Thyroid gland (tissue), 4 donors: Measurements from ENCODE around the gene C2CD2. TPM values are rescaled to one million over a fixed set of nuclear protein-coding genes. Genes with fewer than 3 reads are reported as not detected.
"Not testable (repeated sequence)": the region's sequence is repeated elsewhere in the genome, so short reads cannot be mapped to it uniquely, and the experiment has no call there.

Experiments used
- DNase-seq, 2 donors: peaks; one replicate each; pipeline ENCODE4 v3.0.0-alpha.2; 2019
- H3K27ac ChIP-seq, 3 donors: fragments of 200-600 bp; sonication (generic); 1 replicate in 2 of 3; 2 replicates in 1 of 3; pipeline ENCODE4 v1.5.1; 2016 to 2019; ENCODE audit warnings: mild to moderate bottlenecking in 1 of 3, moderate library complexity in 1 of 3
- H3K27me3 ChIP-seq: fragments of 200-600 bp; sonication (generic); one replicate; pipeline ENCODE4 v1.5.1; 2019
- H3K36me3 ChIP-seq, 2 donors: fragments of 200-600 bp; sonication (generic); one replicate each; pipeline ENCODE4 v1.5.1; 2016 to 2019
- H3K4me1 ChIP-seq, 2 donors: fragments of 200-600 bp; sonication (generic); one replicate each; pipeline ENCODE4 v1.5.1; 2017 to 2019
- H3K4me3 ChIP-seq, 3 donors: fragments of 200-600 bp; sonication (generic); replicated peaks in 1 of 3; 1 replicate in 2 of 3; 2 replicates in 1 of 3; pipeline ENCODE4 v1.5.1; 2016; ENCODE audit warnings: mild to moderate bottlenecking in 1 of 3
- H3K9me3 ChIP-seq: fragments of 200-600 bp; sonication (generic); one replicate; pipeline ENCODE4 v1.5.1; 2017
- POLR2A ChIP-seq, 2 donors: fragments of 450-650 bp; IDR thresholded peaks; one replicate each; pipeline ENCODE4 v1.6.1; 2017; ENCODE audit warnings: antibody characterized with exemption in 2 of 2, mild to moderate bottlenecking in 2 of 2, moderate library complexity in 1 of 2
- WGBS, 2 donors: methylation state at CpG; one replicate each; pipeline ENCODE4 v1.1.5; 2017; 5-methylcytosine and 5-hydroxymethylcytosine counted together
- intact Hi-C: fragments of 100-400 bp; cut with DNase I; formaldehyde crosslinking; loops from one replicate; pipeline ENCODE4 v1.15.1; 2023
- total RNA-seq, 4 donors: library from RNA; depleted of rRNA; stranded (reverse); fragments of >200 nt; gene quantifications; one replicate each; pipeline ENCODE4 v1.2.3, GENCODE V29; 2016
- TF ChIP-seq, protein P1 (sequence below), 6 experiments: fragments of 200-600 bp in 3 of 6; fragments of 450-650 bp in 3 of 6; sonication (generic) in 3 of 6; IDR thresholded peaks; one replicate each; pipeline ENCODE4 v1.5.1; 2016 to 2019; ENCODE audit warnings: antibody characterized with exemption in 6 of 6, mild to moderate bottlenecking in 2 of 6, inconsistent platforms in 1 of 6, moderate library complexity in 1 of 6

C2CD2 gene
- total RNA-seq, 4 donors from 2014 or later = 12.7 to 22.7 (median 20.0) TPM

DNA sequence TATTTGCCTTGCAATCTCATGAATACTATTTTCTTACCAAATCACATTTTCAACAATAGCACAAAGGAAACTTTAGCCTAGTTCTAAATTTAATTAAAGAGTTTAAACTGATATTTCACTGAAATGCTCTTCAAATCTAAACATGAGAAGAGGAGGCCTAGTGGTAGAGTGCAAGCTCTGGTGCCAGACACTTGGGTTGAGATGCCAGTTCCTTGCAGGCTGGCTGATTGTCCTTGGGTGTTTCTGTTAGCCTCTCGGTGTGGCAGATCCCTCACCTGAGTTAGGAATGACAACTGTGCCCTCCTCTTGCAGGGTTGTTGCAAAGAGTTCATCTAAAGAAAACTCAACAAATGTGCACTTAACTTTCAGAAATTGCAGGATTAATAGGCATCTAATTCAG is 43.8 kb upstream of the C2CD2 start:
- peak; percentile 53 to 79 for DNase-seq
- Histone ChIP-seq H3K36me3 (peaks cover 4 to 19% of the 10 kb centered on the region in 2 donors), H3K4me1 (peaks cover 13 to 14% of the 10 kb centered on the region in 2 donors), H3K27me3 (no peaks in the 10 kb centered on the region), H3K4me3 (no peak overlapping the region), H3K9me3 (no peaks in the 10 kb centered on the region), H3K27ac (peak overlapping the region; percentile 16 to 61 (median 27))
- TF ChIP-seq, protein P1, sequence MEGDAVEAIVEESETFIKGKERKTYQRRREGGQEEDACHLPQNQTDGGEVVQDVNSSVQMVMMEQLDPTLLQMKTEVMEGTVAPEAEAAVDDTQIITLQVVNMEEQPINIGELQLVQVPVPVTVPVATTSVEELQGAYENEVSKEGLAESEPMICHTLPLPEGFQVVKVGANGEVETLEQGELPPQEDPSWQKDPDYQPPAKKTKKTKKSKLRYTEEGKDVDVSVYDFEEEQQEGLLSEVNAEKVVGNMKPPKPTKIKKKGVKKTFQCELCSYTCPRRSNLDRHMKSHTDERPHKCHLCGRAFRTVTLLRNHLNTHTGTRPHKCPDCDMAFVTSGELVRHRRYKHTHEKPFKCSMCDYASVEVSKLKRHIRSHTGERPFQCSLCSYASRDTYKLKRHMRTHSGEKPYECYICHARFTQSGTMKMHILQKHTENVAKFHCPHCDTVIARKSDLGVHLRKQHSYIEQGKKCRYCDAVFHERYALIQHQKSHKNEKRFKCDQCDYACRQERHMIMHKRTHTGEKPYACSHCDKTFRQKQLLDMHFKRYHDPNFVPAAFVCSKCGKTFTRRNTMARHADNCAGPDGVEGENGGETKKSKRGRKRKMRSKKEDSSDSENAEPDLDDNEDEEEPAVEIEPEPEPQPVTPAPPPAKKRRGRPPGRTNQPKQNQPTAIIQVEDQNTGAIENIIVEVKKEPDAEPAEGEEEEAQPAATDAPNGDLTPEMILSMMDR (IDR thresholded peaks at IDR 0.05) = peak in 1 of 6 experiments; percentile 22
- no peak for TF ChIP-seq POLR2A (IDR thresholded peaks at IDR 0.05)
- 50 to 53% methylated on average over 1 of the region's 1 CpG for WGBS, 2 donors
- intact Hi-C loops = no loop called here

DNA sequence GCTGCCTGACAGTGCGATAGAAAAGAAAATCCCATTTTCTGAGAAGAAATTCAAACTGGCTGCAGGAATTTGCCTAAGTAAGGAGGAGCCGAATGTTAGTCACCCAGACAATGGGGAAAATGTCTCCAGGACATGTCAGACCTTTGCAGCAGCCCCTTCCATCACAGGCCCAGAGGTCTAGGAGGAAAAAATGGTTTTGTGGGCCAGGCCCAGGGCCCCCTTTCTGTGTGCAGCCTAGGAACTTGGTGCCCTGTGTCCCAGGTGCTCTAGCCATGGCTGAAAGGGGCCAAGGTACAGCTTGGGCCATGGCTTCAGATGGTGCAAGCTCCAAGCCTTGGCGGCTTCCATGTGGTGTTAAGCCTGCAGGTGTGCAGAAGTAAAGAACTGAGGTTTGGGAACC is 41.8 kb upstream of the C2CD2 start:
- no peak for DNase-seq
- peaks cover 21 to 31% of the 10 kb centered on the region in 2 donors for H3K36me3 ChIP-seq
- H3K4me3 ChIP-seq = no peak overlapping the region

DNA sequence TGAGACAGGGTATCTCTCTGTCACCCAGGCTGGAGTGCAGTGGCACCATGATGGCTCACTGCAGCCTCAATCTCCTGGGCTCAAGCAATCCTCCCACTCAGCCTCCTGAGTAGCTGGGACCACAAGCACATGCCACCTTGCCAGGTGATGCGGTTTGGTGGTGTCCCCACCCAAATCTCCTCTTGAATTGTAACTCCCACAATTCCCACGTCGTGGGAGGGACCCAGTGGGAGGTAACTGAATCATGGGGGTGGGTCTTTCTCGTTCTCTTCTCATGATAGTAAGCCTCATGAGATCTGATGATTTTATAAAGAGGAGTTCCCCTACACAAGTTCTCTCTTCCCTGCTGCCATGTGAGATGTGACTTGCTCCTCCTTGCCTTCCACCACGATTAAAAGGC is 40.8 kb upstream of the C2CD2 start:
- H3K4me1 ChIP-seq = peaks cover 13 to 14% of the 10 kb centered on the region in 2 donors
- 80 to 99% methylated on average over 5 of the region's 5 CpGs for WGBS, 2 donors
- H3K36me3 ChIP-seq = peaks cover 21 to 31% of the 10 kb centered on the region in 2 donors
- H3K27ac ChIP-seq, H3K4me3 ChIP-seq, H3K27me3 ChIP-seq, intact Hi-C loops, DNase-seq, H3K9me3 ChIP-seq: not testable (repeated sequence)

More for the DNA sequence above, 41.8 kb upstream of the C2CD2 start:
- Histone ChIP-seq H3K27ac (no peak overlapping the region), H3K9me3 (no peaks in the 10 kb centered on the region), H3K4me1 (peaks cover 13 to 14% of the 10 kb centered on the region in 2 donors), H3K27me3 (no peaks in the 10 kb centered on the region)
- intact Hi-C loops = no loop called here
- no peak for TF ChIP-seq POLR2A (IDR thresholded peaks at IDR 0.05)
- TF ChIP-seq, protein P1 (IDR thresholded peaks at IDR 0.05) = no peak
- 94 to 97% methylated on average over 3 of the region's 3 CpGs for WGBS, 2 donors

DNA sequence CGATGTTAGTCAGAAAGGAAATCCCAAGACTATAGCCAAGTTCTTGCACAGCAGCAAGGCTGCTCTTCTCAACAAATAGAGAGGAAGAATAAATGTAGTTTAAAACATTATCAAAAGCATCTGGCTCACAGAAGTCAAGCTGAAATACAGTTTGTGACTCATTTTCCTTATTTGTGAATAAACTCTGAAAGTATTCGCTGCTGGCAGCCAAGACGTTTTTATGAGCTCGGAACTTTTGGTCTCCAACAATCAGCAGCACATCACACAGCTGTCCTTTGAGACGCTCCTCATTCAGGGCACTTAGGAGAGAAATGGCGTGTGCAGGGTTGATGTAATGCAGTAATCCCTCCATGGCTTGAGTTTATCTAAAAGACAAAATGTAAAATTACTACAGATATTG is 39.9 kb upstream of the C2CD2 start:
- Histone ChIP-seq H3K27ac (no peak overlapping the region), H3K27me3 (no peaks in the 10 kb centered on the region), H3K36me3 (peaks cover 21 to 31% of the 10 kb centered on the region in 2 donors), H3K9me3 (no peaks in the 10 kb centered on the region), H3K4me3 (no peak overlapping the region), H3K4me1 (peaks cover 13% of the 10 kb centered on the region in 2 donors)
- WGBS, 2 donors = 75 to 88% methylated on average over 6 of the region's 6 CpGs
- DNase-seq = no peak
- intact Hi-C loops = no loop called here
- no peak for TF ChIP-seq POLR2A (IDR thresholded peaks at IDR 0.05)
- TF ChIP-seq, protein P1 (IDR thresholded peaks at IDR 0.05) = no peak

DNA sequence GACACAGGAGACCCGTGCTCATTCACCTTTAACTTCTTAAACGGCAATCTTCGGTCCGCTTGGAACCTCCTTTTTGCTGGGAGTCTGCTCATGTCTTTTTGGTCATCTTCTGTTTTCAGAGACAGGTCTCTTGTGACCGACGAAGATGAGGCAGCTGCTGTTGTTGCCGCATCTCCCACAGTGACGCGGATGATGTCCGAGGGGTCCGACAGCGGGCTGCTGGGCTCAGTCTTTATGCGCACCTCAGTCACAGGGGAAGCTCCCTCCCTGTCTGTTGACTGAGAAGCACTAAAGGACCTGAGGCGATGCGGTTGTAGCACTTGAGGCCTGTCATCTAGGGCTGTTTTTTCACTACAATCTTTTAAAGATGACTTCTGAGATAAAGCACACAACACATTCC is 38.8 kb upstream of the C2CD2 start:
- H3K27me3 ChIP-seq = no peaks in the 10 kb centered on the region
- H3K27ac ChIP-seq = no peak overlapping the region
- no peaks in the 10 kb centered on the region for H3K9me3 ChIP-seq
- TF ChIP-seq, protein P1 (IDR thresholded peaks at IDR 0.05) = no peak
- no peak for TF ChIP-seq POLR2A (IDR thresholded peaks at IDR 0.05)
- H3K36me3 ChIP-seq = peaks cover 21 to 31% of the 10 kb centered on the region in 2 donors
- intact Hi-C loops = no loop called here
- DNase-seq = no peak
- peaks cover 1 to 2% of the 10 kb centered on the region in 2 donors for H3K4me1 ChIP-seq
- no peak overlapping the region for H3K4me3 ChIP-seq
- WGBS, 2 donors = 97% methylated on average over 15 of the region's 15 CpGs

DNA sequence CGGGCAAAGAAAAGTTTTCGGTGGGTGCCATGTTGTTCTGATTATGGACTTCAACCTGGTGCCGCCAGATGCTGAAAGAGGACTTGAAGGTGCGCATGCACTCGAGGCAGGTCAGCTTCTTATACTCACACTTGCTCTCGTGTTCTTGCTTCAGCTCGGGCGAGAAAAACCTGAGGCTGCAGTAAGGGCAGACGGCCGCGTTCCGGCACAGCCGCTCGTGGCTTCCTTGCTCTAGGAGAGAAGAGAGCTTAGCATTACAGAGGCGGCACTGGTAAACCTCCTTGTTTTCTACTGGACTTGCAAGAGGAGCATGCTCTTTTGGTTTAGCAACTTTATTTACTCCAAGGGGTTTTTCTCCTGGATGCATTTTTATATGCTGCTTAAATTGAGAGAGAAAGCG is 37.8 kb upstream of the C2CD2 start:
- DNase-seq = no peak
- Histone ChIP-seq H3K9me3 (no peaks in the 10 kb centered on the region), H3K36me3 (peaks cover 21 to 31% of the 10 kb centered on the region in 2 donors), H3K27ac (no peak overlapping the region), H3K4me3 (no peak overlapping the region), H3K4me1 (no peaks in the 10 kb centered on the region), H3K27me3 (no peaks in the 10 kb centered on the region)
- WGBS, 2 donors = 96 to 97% methylated on average over 16 of the region's 16 CpGs
- TF ChIP-seq POLR2A (IDR thresholded peaks at IDR 0.05) = no peak
- TF ChIP-seq, protein P1 (IDR thresholded peaks at IDR 0.05) = no peak
- intact Hi-C loops = no loop called here
